ACC112 (cell line): ENCODE results near the gene STX11.

Experiments used
- H2AFZ ChIP-seq: fragments of 200-600 bp; sonication (generic); one replicate; pipeline ENCODE4 v1.6.0; 2017; ENCODE audit warnings: antibody characterized with exemption, low read length; ENCODE audit not compliant: unreplicated experiment
- H3K27ac ChIP-seq: fragments of 200-600 bp; sonication (generic); 2 replicates; pipeline ENCODE4 v1.5.1; 2014; ENCODE audit warnings: low read depth, mild to moderate bottlenecking, antibody characterized with exemption, low read length, moderate library complexity
- H3K27me3 ChIP-seq: fragments of 200-600 bp; sonication (generic); 2 replicates; pipeline ENCODE4 v1.6.1; 2014; ENCODE audit warnings: mild to moderate bottlenecking, antibody characterized with exemption, low read length, moderate library complexity, mixed read lengths; ENCODE audit not compliant: insufficient read depth
- H3K36me3 ChIP-seq: fragments of 200-600 bp; sonication (generic); 2 replicates; pipeline ENCODE4 v1.6.1; 2016; ENCODE audit warnings: mild to moderate bottlenecking, antibody characterized with exemption, low read length, moderate library complexity, mixed read lengths; ENCODE audit not compliant: insufficient read depth
- H3K4me1 ChIP-seq: fragments of 200-600 bp; sonication (generic); one replicate; pipeline ENCODE4 v1.6.1; 2016; ENCODE audit warnings: low read length, mixed read lengths; ENCODE audit not compliant: insufficient read depth, unreplicated experiment, control insufficient read depth
- H3K4me3 ChIP-seq: fragments of 200-600 bp; sonication (generic); 2 replicates; pipeline ENCODE4 v1.5.1; 2014; ENCODE audit warnings: mild to moderate bottlenecking, low read depth, low read length
- H3K79me2 ChIP-seq: fragments of 200-600 bp; sonication (generic); one replicate; pipeline ENCODE4 v1.6.0; 2016; ENCODE audit warnings: low read length; ENCODE audit not compliant: control insufficient read depth, unreplicated experiment, insufficient read depth

Gene STX11

DNA sequence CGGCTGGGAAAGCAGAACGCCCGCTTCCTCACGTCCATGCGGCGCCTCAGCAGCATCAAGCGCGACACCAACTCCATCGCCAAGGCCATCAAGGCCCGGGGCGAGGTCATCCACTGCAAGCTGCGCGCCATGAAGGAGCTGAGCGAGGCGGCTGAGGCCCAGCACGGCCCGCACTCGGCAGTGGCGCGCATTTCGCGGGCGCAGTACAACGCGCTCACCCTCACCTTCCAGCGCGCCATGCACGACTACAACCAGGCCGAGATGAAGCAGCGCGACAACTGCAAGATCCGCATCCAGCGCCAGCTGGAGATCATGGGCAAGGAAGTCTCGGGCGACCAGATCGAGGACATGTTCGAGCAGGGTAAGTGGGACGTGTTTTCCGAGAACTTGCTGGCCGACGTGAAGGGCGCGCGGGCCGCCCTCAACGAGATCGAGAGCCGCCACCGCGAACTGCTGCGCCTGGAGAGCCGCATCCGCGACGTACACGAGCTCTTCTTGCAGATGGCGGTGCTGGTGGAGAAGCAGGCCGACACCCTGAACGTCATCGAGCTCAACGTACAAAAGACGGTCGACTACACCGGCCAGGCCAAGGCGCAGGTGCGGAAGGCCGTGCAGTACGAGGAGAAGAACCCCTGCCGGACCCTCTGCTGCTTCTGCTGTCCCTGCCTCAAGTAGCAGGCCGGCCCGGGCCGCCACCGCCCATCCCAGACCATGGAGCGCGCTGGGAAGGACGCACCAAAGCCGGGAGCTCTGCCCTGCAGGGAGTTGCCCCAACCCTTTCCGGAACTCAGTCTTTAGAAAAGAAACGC lies 36.7 kb downstream of the STX11 start:
- no peaks in the 10 kb centered on the region for H3K27me3 ChIP-seq
- no peaks in the 10 kb centered on the region; the same call in 1 of the 2 replicates for H3K36me3 ChIP-seq
- no peak overlapping the region for H3K4me3 ChIP-seq
- no peak overlapping the region for H3K27ac ChIP-seq
- no peak overlapping the region for H2AFZ ChIP-seq
- peaks cover 8% of the 10 kb centered on the region for H3K4me1 ChIP-seq
- H3K79me2 ChIP-seq = no peaks in the 10 kb centered on the region

GRCh38 chr6:144189351-144189750 lies 39.0 kb downstream of the STX11 start:
- no peaks in the 10 kb centered on the region for H3K27me3 ChIP-seq
- H3K36me3 ChIP-seq = no peaks in the 10 kb centered on the region; the same call in 1 of the 2 replicates

GRCh38 chr6:144190080-144190479 lies 39.8 kb downstream of the STX11 start:
- no peaks in the 10 kb centered on the region for H3K79me2 ChIP-seq
- H3K27ac ChIP-seq = no peak overlapping the region
- no peak overlapping the region for H3K4me3 ChIP-seq
- H3K27me3 ChIP-seq = no peaks in the 10 kb centered on the region
- H3K36me3 ChIP-seq = no peaks in the 10 kb centered on the region; the same call in 1 of the 2 replicates
- no peak overlapping the region for H2AFZ ChIP-seq
- peaks cover 8% of the 10 kb centered on the region for H3K4me1 ChIP-seq

More at GRCh38 chr6:144189351-144189750, 39.0 kb downstream of the STX11 start:
- Histone ChIP-seq H3K27ac (no peak overlapping the region), H3K4me1 (peaks cover 8% of the 10 kb centered on the region), H3K79me2 (no peaks in the 10 kb centered on the region), H3K4me3 (no peak overlapping the region), H2AFZ (no peak overlapping the region)

GRCh38 chr6:144190593-144190992 lies 40.3 kb downstream of the STX11 start:
- H3K27ac ChIP-seq = no peak overlapping the region
- H3K36me3 ChIP-seq = no peaks in the 10 kb centered on the region; the same call in 1 of the 2 replicates
- H2AFZ ChIP-seq = no peak overlapping the region
- H3K79me2 ChIP-seq = no peaks in the 10 kb centered on the region
- no peaks in the 10 kb centered on the region for H3K27me3 ChIP-seq
- H3K4me1 ChIP-seq = peaks cover 8% of the 10 kb centered on the region
- H3K4me3 ChIP-seq = no peak overlapping the region

DNA sequence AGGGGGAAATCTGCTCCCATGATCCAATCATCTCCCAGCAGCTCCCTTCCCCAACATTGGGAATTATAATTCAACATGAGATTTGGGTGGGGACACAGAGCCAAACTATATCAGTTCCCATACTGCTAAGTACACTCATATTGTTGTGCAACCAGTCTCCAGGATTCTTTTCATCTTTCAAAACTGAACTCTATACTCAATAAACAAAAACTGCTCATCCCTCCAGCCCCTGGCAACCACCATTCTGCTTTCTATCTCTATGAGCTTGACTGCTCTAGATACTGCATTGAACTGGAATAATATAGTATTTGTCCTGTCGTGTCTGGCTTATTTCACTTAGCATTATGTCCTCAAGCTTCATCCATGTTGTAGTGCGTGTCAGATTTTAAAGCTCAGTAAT lies 42.9 kb downstream of the STX11 start:
- no peak overlapping the region for H3K27ac ChIP-seq
- peaks cover 8% of the 10 kb centered on the region for H3K4me1 ChIP-seq
- no peaks in the 10 kb centered on the region for H3K79me2 ChIP-seq
- no peaks in the 10 kb centered on the region for H3K27me3 ChIP-seq
- no peaks in the 10 kb centered on the region for H3K36me3 ChIP-seq
- no peak overlapping the region for H2AFZ ChIP-seq
- H3K4me3 ChIP-seq = no peak overlapping the region

GRCh38 chr6:144194293-144194810 lies 44.0 kb downstream of the STX11 start:
- no peaks in the 10 kb centered on the region for H3K79me2 ChIP-seq
- H2AFZ ChIP-seq = no peak overlapping the region
- no peak overlapping the region for H3K4me3 ChIP-seq
- no peaks in the 10 kb centered on the region for H3K36me3 ChIP-seq
- no peak overlapping the region for H3K27ac ChIP-seq
- H3K27me3 ChIP-seq = no peaks in the 10 kb centered on the region
- H3K4me1 ChIP-seq = peaks cover 8% of the 10 kb centered on the region

DNA sequence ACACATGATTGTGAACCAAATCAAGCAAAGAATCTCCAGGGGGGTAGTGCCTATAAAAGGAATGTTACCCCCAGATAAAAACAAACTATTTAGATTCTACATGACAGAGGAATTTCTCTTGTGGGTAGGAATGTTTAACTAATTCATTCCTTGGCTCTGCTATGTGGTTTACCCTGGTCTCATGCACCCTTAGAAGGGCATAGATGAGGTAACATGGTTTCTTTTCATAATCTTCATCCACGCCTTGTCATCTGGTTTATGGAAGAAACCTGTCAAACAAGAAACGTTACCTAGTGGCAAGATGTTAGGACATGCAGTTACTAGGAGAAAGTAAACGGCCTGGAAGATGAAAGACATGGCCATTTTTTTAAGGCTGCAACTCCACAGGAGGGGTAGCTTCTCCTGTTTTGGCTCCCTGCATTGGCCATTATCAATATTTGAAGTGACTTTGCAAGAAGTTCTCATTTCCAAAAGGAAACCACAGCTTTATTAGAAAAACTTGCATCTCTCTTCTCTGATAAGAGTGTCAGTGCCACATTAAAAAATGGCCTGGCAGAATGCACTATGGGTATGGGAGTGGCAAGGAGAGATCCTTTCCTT lies 45.5 kb downstream of the STX11 start:
- peaks cover 5% of the 10 kb centered on the region for H3K4me1 ChIP-seq
- H3K36me3 ChIP-seq = no peaks in the 10 kb centered on the region
- no peaks in the 10 kb centered on the region for H3K79me2 ChIP-seq
- H3K27me3 ChIP-seq = no peaks in the 10 kb centered on the region
- H2AFZ ChIP-seq = no peak overlapping the region
- H3K4me3 ChIP-seq = no peak overlapping the region
- H3K27ac ChIP-seq = no peak overlapping the region

- H3K36me3 ChIP-seq = no peaks in the 10 kb centered on the region
- H2AFZ ChIP-seq = no peak overlapping the region
- no peaks in the 10 kb centered on the region for H3K79me2 ChIP-seq
- H3K27ac ChIP-seq = no peak overlapping the region
- H3K4me1 ChIP-seq = no peaks in the 10 kb centered on the region
- H3K4me3 ChIP-seq = no peak overlapping the region
- no peaks in the 10 kb centered on the region for H3K27me3 ChIP-seq
Observed at GRCh38 chr6:144197919-144198318, 47.6 kb downstream of the STX11 start.

GRCh38 chr6:144202879-144203468 lies 52.7 kb downstream of the STX11 start:
- Histone ChIP-seq H3K4me3 (no peak overlapping the region), H3K36me3 (no peaks in the 10 kb centered on the region), H3K27me3 (peaks cover 23% of the 10 kb centered on the region), H3K79me2 (no peaks in the 10 kb centered on the region), H2AFZ (no peak overlapping the region), H3K4me1 (no peaks in the 10 kb centered on the region), H3K27ac (no peak overlapping the region)

DNA sequence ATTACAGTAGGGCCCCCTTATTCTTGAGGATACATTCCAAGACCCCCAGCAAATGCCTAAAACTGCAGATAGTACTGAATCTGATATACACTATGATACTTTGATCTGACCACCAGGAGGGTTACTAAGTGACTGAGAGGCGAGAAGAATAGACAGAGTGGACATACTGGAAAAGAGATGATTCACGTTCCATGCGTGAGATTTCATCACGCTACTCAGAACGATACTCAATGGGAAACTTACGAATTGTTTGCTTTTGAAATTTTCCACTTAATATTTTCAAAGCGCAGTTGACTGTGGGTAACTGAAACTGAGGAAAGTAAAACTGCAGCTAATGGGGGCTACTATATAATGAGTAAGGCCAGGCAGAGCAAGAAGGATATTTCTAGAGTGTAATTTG lies 60.8 kb downstream of the STX11 start:
- Histone ChIP-seq H3K27ac (no peak overlapping the region), H3K27me3 (peaks cover 37% of the 10 kb centered on the region), H2AFZ (no peak overlapping the region), H3K36me3 (no peaks in the 10 kb centered on the region), H3K4me3 (no peak overlapping the region), H3K79me2 (no peaks in the 10 kb centered on the region), H3K4me1 (peaks cover 6% of the 10 kb centered on the region)
